Transverse colon (tissue), 4 donors: ENCODE data around the gene GMPPA.

Source experiments
- POLR2A ChIP-seq: fragments of 450-650 bp; IDR thresholded peaks from one replicate; pipeline ENCODE4 v1.6.1; 2016; ENCODE audit warnings: antibody characterized with exemption, mild to moderate bottlenecking, moderate library complexity
- POLR2AphosphoS5 ChIP-seq, 3 donors: sonication (generic); formaldehyde crosslinking; IDR thresholded peaks; one replicate each; pipeline ENCODE4 v1.6.1; 2016; ENCODE audit warnings: antibody characterized with exemption in 3 of 3
- TF ChIP-seq, protein P1 (sequence below), 5 experiments: fragments of 200-600 bp in 3 of 5; fragments of 450-650 bp in 2 of 5; sonication (generic) in 3 of 5; IDR thresholded peaks; 1 replicate in 2 of 5; 2 replicates in 3 of 5; pipeline ENCODE4 v1.5.1; 2016 to 2017; ENCODE audit warnings: antibody characterized with exemption in 5 of 5, inconsistent platforms in 3 of 5, mild to moderate bottlenecking in 2 of 5, moderate library complexity in 1 of 5

DNA sequence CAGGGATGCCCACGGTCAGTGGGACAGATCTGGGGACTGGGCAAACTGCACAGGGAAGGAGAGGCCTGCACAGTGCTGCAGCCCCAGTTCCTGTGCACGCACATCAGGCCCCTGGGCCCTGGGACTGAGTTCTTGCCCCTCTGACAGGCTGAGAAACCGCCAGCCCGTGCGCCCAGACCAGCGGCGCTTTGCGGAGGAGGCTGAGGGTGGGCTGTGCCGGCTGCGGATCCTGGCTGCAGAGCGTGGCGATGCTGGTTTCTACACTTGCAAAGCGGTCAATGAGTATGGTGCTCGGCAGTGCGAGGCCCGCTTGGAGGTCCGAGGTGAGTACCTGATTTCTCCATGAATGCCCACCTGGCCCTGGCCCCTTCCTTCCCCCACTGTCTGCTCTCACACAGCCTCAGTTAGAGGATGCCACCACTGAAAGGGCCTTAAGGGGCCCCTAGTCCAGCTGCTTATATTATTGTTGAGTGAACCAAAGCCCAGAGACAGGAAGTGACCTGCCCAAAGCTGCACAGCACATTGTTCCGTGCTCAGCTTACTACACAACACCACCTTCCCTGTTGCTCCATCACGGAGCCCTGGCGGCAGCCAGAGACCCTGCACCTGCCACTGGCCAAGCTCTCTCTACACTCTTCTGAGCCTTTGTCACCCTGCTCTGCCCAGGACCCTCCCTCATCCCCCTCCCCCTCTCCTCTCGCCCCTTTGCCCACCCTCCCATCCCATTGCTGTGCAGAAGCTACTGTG is 34.2 kb upstream of the GMPPA start:
- TF ChIP-seq, protein P1, sequence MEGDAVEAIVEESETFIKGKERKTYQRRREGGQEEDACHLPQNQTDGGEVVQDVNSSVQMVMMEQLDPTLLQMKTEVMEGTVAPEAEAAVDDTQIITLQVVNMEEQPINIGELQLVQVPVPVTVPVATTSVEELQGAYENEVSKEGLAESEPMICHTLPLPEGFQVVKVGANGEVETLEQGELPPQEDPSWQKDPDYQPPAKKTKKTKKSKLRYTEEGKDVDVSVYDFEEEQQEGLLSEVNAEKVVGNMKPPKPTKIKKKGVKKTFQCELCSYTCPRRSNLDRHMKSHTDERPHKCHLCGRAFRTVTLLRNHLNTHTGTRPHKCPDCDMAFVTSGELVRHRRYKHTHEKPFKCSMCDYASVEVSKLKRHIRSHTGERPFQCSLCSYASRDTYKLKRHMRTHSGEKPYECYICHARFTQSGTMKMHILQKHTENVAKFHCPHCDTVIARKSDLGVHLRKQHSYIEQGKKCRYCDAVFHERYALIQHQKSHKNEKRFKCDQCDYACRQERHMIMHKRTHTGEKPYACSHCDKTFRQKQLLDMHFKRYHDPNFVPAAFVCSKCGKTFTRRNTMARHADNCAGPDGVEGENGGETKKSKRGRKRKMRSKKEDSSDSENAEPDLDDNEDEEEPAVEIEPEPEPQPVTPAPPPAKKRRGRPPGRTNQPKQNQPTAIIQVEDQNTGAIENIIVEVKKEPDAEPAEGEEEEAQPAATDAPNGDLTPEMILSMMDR (IDR thresholded peaks at IDR 0.05), result no peak
- no peak for TF ChIP-seq POLR2A
- TF ChIP-seq POLR2AphosphoS5 (IDR thresholded peaks at IDR 0.05), result no peak
